Body of pancreas (tissue), 4 donors: ENCODE measurements around the gene CHN2.

ENCODE experiments used
- CTCF ChIP-seq, 7 experiments: fragments of 450-650 bp in 4 of 7; fragments of 200-600 bp in 3 of 7; sonication (generic) in 3 of 7; IDR thresholded peaks; one replicate each; pipeline ENCODE4 v1.5.1; 2016 to 2019; ENCODE audit warnings: antibody characterized with exemption in 7 of 7
- POLR2A ChIP-seq, 3 donors: fragments of 450-650 bp; IDR thresholded peaks; one replicate each; pipeline ENCODE4 v1.6.1; 2016; ENCODE audit warnings: antibody characterized with exemption in 3 of 3, mild to moderate bottlenecking in 2 of 3

GRCh38 chr7:29299086-29299485, 104.5 kb downstream of the CHN2 start:
- no peak for TF ChIP-seq CTCF (IDR thresholded peaks at IDR 0.05)
- no peak for TF ChIP-seq POLR2A (IDR thresholded peaks at IDR 0.05)
